HG03039 (cell line): ENCODE measurements around the gene HEXIM2.
"Not testable (repeated sequence)": the region's sequence is repeated elsewhere in the genome, so short reads cannot be mapped to it uniquely, and the experiment has no call there.

Experiments
- ATAC-seq: cut with Tn5 transposase; IDR thresholded peaks from one replicate; pipeline ENCODE4 v1.9.1; 2021; ENCODE audit warnings: mild to moderate bottlenecking, moderate library complexity; ENCODE audit not compliant: unreplicated experiment

The HEXIM2 gene

GRCh38 chr17:45168991-45169752 is 7.5 kb downstream of the HEXIM2 start:
- ATAC-seq = no peak

- no peak for ATAC-seq
These were observed 8.7 kb downstream of the HEXIM2 start for GRCh38 chr17:45170280-45170930.

GRCh38 chr17:45170931-45171337 is 9.3 kb downstream of the HEXIM2 start:
- ATAC-seq = no peak

GRCh38 chr17:45171338-45172231 is 9.9 kb downstream of the HEXIM2 start:
- ATAC-seq = no peak

GRCh38 chr17:45172232-45172540 is 10.5 kb downstream of the HEXIM2 start:
- no peak for ATAC-seq

GRCh38 chr17:45172541-45173286 is 11.0 kb downstream of the HEXIM2 start:
- no peak for ATAC-seq

GRCh38 chr17:45175759-45176115 is 14.1 kb downstream of the HEXIM2 start:
- no peak for ATAC-seq

GRCh38 chr17:45177563-45177962 is 15.9 kb downstream of the HEXIM2 start:
- ATAC-seq = no peak

- no peak for ATAC-seq
These were observed 22.5 kb downstream of the HEXIM2 start for GRCh38 chr17:45184144-45184543.

GRCh38 chr17:45186801-45187354 is 25.2 kb downstream of the HEXIM2 start:
- no peak for ATAC-seq

GRCh38 chr17:45189009-45189408 is 27.3 kb downstream of the HEXIM2 start:
- ATAC-seq = no peak

- no peak for ATAC-seq
These were observed 29.0 kb downstream of the HEXIM2 start for GRCh38 chr17:45190503-45191255.

GRCh38 chr17:45195424-45195823 is 33.7 kb downstream of the HEXIM2 start:
- ATAC-seq = no peak

GRCh38 chr17:45197108-45197507 is 35.4 kb downstream of the HEXIM2 start:
- ATAC-seq = no peak

GRCh38 chr17:45197555-45198334 is 36.1 kb downstream of the HEXIM2 start:
- no peak for ATAC-seq

GRCh38 chr17:45200701-45201100 is 39.0 kb downstream of the HEXIM2 start:
- no peak for ATAC-seq

GRCh38 chr17:45201457-45201856 is 39.8 kb downstream of the HEXIM2 start:
- no peak for ATAC-seq

- not testable (repeated sequence) for ATAC-seq
These were observed 40.2 kb downstream of the HEXIM2 start for GRCh38 chr17:45201880-45202279.
